Umbilical cord (tissue), 2 donors: ENCODE data around the gene GMPR2. TPM values are rescaled to one million over a fixed set of nuclear protein-coding genes. Genes with fewer than 3 reads are reported as not detected.

Experiments used
- DNase-seq: peaks from one replicate; pipeline ENCODE4 v3.0.0-alpha.2; 2015; ENCODE audit warnings: low spot score
- total RNA-seq: library from RNA; depleted of rRNA; stranded (reverse); fragments of >200 nt; gene quantifications from one replicate; pipeline ENCODE4 v1.2.3, GENCODE V29; 2014; ENCODE audit warnings: low replicate concordance; ENCODE audit not compliant: insufficient read depth

GMPR2 gene
- total RNA-seq, 1 donor from 2014 or later: 49.4 TPM

DNA sequence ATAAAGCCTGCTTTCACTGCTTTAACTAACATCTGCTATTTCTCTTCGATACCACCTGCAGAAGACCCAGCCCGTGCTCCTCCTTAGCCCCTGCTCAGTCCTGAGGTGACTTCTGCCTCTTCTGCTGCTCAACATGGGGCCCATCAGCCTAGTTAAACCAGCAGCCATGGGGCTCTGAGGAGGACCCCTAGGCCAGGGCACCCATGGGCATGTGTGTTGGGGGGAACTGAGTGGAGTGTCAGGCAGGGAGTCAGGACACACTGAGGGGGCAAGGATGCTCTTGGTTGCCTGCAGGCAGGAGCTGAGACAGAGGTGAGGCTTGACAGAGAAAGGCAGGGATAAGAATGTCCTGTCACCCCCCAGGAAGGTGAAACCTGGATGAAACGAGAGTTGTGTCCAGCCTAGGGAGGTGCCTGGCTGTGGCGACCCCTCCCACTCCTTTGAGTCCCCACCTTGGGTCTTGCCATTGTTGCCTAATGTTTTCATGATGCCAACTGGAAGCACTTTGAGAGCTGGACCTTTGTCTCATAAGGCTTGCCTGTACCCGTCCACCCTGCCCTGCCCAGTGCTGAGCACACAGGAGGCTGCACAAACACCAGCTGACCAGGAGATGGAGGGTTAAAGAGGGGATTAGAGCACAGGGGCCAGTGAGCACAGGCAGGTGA is 51.2 kb downstream of the GMPR2 start:
- DNase-seq: no peak

DNA sequence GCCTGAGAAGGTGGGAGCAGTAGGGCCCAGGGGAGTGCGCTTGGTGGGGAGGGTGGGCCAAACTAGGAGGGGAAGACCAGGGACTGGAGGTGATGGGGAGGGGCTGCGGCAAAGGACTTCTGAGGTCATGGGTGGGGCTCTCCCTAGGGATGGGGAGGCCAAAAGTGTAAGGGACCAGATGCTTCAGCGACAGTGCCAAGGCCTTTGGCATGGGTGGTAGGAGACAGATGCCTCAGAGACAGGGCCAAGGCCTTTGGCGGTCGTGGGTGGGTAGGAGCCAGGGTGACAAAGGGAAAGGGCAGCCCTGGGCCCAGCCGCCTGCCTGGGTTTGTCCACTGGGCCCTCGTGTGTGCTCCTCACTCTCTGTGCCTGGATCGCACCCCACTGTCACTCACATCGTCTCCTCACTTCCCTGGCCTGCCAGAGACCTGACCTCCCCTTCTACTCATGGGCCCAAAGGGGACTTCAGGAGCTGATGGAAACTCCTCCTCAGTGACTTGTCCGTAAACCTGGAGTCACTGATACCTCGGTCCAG is 51.8 kb downstream of the GMPR2 start:
- DNase-seq: no peak

DNA sequence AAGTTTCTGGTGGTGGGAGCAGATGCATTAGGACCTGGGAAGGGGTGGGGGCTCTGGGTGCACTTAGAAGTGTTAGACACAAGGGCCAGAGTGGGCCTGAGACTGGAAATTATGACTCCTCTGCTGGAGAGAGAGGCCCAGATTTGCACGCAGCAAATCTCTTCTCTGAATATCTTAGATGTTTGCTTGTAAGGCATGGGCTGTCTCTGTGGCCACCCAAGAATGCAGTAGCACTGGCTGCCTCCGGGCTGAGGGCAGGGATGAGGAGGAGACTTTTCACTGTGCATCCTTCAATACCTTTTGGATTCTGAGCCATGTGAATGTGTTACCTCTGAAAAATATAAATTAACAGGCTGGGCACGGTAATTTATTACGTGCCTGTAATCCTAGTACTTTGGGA is 52.6 kb downstream of the GMPR2 start:
- peak; percentile 49 for DNase-seq

DNA sequence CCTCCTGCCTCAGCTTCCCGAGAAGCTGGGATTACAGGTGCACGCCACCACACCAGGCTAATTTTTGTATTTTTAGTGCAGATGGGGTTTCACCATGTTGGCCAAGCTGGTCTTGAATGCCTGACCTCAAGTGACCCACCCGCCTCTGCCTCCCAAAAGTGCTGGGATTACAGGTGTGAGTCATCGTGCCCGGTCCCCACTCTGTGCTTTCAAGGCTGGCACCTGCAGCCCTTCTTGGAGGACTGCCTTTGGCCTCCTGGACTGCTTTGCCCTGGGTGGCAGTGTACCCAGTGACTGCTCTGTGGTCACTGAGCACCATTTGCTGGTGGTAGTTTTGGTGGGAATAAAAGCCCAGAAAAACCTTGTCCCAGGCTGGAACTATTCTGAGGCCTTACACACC is 54.3 kb downstream of the GMPR2 start:
- DNase-seq: no peak

Other genes with a start within 250 kb of the GMPR2 start
- 13.2 TPM for gene DHRS4L2, start 244.0 kb upstream of the GMPR2 start, total RNA-seq
- gene CARMIL3, start 180.9 kb upstream of the GMPR2 start, total RNA-seq: 1.2 TPM
- gene CPNE6, start 161.4 kb upstream of the GMPR2 start, total RNA-seq: 2.4 TPM
- 13.2 TPM for gene PCK2, start 138.6 kb upstream of the GMPR2 start, total RNA-seq
- 37.3 TPM for gene DCAF11, start 118.2 kb upstream of the GMPR2 start, total RNA-seq
- 0.24 TPM for gene NRL, start 118.0 kb upstream of the GMPR2 start, total RNA-seq
- gene FITM1, start 102.3 kb upstream of the GMPR2 start, total RNA-seq: 3.6 TPM
- 35.4 TPM for gene PSME1, start 96.7 kb upstream of the GMPR2 start, total RNA-seq
- gene EMC9, start 91.3 kb upstream of the GMPR2 start, total RNA-seq: 25.3 TPM
- gene PSME2, start 86.3 kb upstream of the GMPR2 start, total RNA-seq: 17.1 TPM
- 22.6 TPM for gene RNF31, start 85.4 kb upstream of the GMPR2 start, total RNA-seq
- gene IRF9, start 71.7 kb upstream of the GMPR2 start, total RNA-seq: 133 TPM
- 10.1 TPM for gene REC8, start 60.8 kb upstream of the GMPR2 start, total RNA-seq
- 7.7 TPM for gene IPO4, start 44.1 kb upstream of the GMPR2 start, total RNA-seq
- gene TM9SF1, start 37.5 kb upstream of the GMPR2 start, total RNA-seq: 49.6 TPM
- gene TSSK4, start 27.2 kb upstream of the GMPR2 start, total RNA-seq: not detected
- 5.3 TPM for gene CHMP4A, start 19.4 kb upstream of the GMPR2 start, total RNA-seq
- gene MDP1, start 16.9 kb upstream of the GMPR2 start, total RNA-seq: 3.9 TPM
- 68.6 TPM for gene NEDD8, start 562 bp upstream of the GMPR2 start, total RNA-seq
- gene TINF2, start 9.7 kb downstream of the GMPR2 start, total RNA-seq: 33.2 TPM
- 9.4 TPM for gene TGM1, start 30.2 kb downstream of the GMPR2 start, total RNA-seq
- 14.0 TPM for gene RABGGTA, start 38.7 kb downstream of the GMPR2 start, total RNA-seq
- 45.3 TPM for gene DHRS1, start 66.9 kb downstream of the GMPR2 start, total RNA-seq
- gene NOP9, start 66.9 kb downstream of the GMPR2 start, total RNA-seq: 12.5 TPM
- gene CIDEB, start 75.0 kb downstream of the GMPR2 start, total RNA-seq: 4.8 TPM
- gene LTB4R2, start 77.2 kb downstream of the GMPR2 start, total RNA-seq: 8.9 TPM
- gene LTB4R, start 78.6 kb downstream of the GMPR2 start, total RNA-seq: 1.4 TPM
- 8.2 TPM for gene ADCY4, start 102.1 kb downstream of the GMPR2 start, total RNA-seq
- 5.3 TPM for gene RIPK3, start 107.1 kb downstream of the GMPR2 start, total RNA-seq
- 40.0 TPM for gene NFATC4, start 135.3 kb downstream of the GMPR2 start, total RNA-seq
- 30.8 TPM for gene NYNRIN, start 166.1 kb downstream of the GMPR2 start, total RNA-seq
- 4.1 TPM for gene CBLN3, start 196.7 kb downstream of the GMPR2 start, total RNA-seq
- 80.2 TPM for gene KHNYN, start 197.0 kb downstream of the GMPR2 start, total RNA-seq
- 11.1 TPM for gene SDR39U1, start 209.8 kb downstream of the GMPR2 start, total RNA-seq